A549 (cell line): ENCODE data around the gene LRG1.

Experiments used
- CHD4 ChIP-seq: fragments of 200-600 bp; sonication (generic); IDR thresholded peaks from 2 replicates; pipeline ENCODE4 v1.6.1; 2016; ENCODE audit warnings: antibody characterized with exemption, mild to moderate bottlenecking, borderline replicate concordance
- EP300 ChIP-seq, 2 experiments: fragments of >200 bp; sonication (Bioruptor Twin); formaldehyde crosslinking; IDR thresholded peaks; 2 replicates in 1 of 2; 3 replicates in 1 of 2; pipeline ENCODE4 v1.6.1; 2016 to 2017
- HDAC2 ChIP-seq: fragments of 200-600 bp; sonication (generic); IDR thresholded peaks from 2 replicates; pipeline ENCODE4 v1.6.1; 2016
- JUN ChIP-seq, 2 experiments: fragments of >200 bp; sonication (Bioruptor Twin); formaldehyde crosslinking; IDR thresholded peaks; 2 replicates in 1 of 2; 3 replicates in 1 of 2; pipeline ENCODE4 v1.6.1; 2016 to 2017
- MAFK ChIP-seq: fragments of 450-650 bp; IDR thresholded peaks from 2 replicates; pipeline ENCODE4 v1.6.1; 2014; ENCODE audit not compliant: partially characterized antibody
- NPAS2 ChIP-seq: fragments of 250-450 bp; sonication (Bioruptor Pico); IDR thresholded peaks from 2 replicates; pipeline ENCODE4 v1.8.0; 2022; ENCODE audit warnings: mild to moderate bottlenecking, moderate library complexity, borderline replicate concordance
- PHF8 ChIP-seq: fragments of 200-600 bp; sonication (generic); IDR thresholded peaks from 2 replicates; pipeline ENCODE4 v1.6.1; 2016; ENCODE audit warnings: low read depth, mild to moderate bottlenecking, antibody characterized with exemption, moderate library complexity, borderline replicate concordance
- POLR2A ChIP-seq: IDR thresholded peaks from 2 replicates; pipeline ENCODE4 v1.6.1; 2012; ENCODE audit warnings: mild to moderate bottlenecking, low read length
- TF ChIP-seq, protein P1 (sequence below): fragments of >200 bp; sonication (Bioruptor Twin); formaldehyde crosslinking; IDR thresholded peaks from 3 replicates; pipeline ENCODE4 v1.5.1; 2016
- TF ChIP-seq, protein P2 (sequence below): fragments of 450-650 bp; IDR thresholded peaks from 2 replicates; pipeline ENCODE4 v1.6.1; 2014; ENCODE audit warnings: antibody characterized with exemption

DNA sequence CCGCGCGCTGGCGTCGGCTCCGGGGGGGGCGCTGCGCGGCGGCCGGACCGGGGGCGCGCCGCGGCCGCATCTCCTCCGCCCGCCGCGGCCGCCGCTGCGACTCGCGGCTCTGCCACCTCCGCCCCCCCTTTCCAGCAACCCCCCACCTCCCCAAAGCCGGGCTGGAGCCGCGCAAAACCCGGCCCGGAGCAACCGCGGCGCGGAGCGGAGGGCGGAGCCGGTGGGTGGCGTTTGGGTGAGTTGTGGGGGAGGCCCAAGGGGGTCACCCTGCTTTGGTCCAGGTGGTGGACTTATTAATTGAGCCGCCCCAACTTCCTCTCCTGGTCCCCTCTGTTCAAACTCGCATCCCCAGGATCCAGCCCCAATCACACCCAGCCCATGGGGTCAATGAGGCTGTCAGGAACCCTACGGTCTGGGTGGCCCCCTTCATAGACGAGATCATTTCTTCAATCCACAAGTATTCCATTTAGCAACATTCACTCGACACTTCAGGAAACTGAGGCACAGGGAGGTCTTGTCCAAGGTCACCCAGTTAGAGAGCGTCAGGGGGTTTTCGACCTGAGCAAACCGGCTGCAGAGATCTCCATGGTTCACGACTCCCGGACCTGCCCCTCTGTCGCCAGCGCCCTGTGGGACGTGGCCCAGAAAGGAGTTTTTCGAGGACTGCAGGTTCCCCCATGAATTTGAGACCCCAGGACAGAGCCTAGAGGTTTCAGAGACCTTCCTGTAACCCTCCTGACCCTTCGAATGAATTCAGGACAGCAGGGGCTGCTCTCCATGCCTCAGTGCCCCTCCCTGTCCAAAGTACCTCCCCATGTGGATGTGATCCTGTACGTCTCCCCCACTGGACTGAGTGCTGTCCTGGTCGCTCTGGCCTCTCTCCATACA, 42.1 kb upstream of the LRG1 start:
- TF ChIP-seq JUN (IDR thresholded peaks at IDR 0.05) (no peak), NPAS2 (no peak), POLR2A (no peak), CHD4 (no peak), EP300 (IDR thresholded peaks at IDR 0.05) (no peak), MAFK (no peak), PHF8 (no peak), HDAC2 (no peak)
- TF ChIP-seq, protein P1, sequence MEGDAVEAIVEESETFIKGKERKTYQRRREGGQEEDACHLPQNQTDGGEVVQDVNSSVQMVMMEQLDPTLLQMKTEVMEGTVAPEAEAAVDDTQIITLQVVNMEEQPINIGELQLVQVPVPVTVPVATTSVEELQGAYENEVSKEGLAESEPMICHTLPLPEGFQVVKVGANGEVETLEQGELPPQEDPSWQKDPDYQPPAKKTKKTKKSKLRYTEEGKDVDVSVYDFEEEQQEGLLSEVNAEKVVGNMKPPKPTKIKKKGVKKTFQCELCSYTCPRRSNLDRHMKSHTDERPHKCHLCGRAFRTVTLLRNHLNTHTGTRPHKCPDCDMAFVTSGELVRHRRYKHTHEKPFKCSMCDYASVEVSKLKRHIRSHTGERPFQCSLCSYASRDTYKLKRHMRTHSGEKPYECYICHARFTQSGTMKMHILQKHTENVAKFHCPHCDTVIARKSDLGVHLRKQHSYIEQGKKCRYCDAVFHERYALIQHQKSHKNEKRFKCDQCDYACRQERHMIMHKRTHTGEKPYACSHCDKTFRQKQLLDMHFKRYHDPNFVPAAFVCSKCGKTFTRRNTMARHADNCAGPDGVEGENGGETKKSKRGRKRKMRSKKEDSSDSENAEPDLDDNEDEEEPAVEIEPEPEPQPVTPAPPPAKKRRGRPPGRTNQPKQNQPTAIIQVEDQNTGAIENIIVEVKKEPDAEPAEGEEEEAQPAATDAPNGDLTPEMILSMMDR: no peak
- TF ChIP-seq, protein P2, sequence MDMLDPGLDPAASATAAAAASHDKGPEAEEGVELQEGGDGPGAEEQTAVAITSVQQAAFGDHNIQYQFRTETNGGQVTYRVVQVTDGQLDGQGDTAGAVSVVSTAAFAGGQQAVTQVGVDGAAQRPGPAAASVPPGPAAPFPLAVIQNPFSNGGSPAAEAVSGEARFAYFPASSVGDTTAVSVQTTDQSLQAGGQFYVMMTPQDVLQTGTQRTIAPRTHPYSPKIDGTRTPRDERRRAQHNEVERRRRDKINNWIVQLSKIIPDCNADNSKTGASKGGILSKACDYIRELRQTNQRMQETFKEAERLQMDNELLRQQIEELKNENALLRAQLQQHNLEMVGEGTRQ: no peak
